Measurements from ENCODE around the gene SIT1. TPM values are rescaled to one million over a fixed set of nuclear protein-coding genes. Genes with fewer than 3 reads are reported as not detected.
A peak's percentile ranks its signal among the peaks of the same experiment; 100 is the strongest.

The SIT1 gene, protein sequence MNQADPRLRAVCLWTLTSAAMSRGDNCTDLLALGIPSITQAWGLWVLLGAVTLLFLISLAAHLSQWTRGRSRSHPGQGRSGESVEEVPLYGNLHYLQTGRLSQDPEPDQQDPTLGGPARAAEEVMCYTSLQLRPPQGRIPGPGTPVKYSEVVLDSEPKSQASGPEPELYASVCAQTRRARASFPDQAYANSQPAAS
- not detected for total RNA-seq

GRCh38 chr9:35650341-35651158 lies at the start of gene SIT1:
Gene SIT1 (minus strand): TSS chr9:35650931. CDS start chr9:35650853, 78 bp downstream.
- intact Hi-C loops (cut with DNase I; ENCODE audit: low total_unique reads), result no loop called here
- 68 to 73% methylated on average over 19 to 22 of the region's 22 CpGs for WGBS, 2 donors
- no peak within 1 kb of the TSS for H3K4me3 ChIP-seq (ENCODE audit: low read depth, poor library complexity, severe bottlenecking)
- TF ChIP-seq CTCF (IDR thresholded peaks at IDR 0.05), result no peak
- TF ChIP-seq POLR2A (IDR thresholded peaks at IDR 0.05), result no peak
- DNase-seq (ENCODE audit: low spot score in 2 of 2), result peak in 1 of 2 donors; percentile 82

GRCh38 chr9:35700031-35700430 lies 49.3 kb upstream of the SIT1 start:
- no peak for DNase-seq (ENCODE audit: low spot score in 2 of 2)
- TF ChIP-seq CTCF (IDR thresholded peaks at IDR 0.05) (no peak), POLR2A (IDR thresholded peaks at IDR 0.05) (no peak)
- no peak overlapping the region for H3K4me3 ChIP-seq (ENCODE audit: low read depth, poor library complexity, severe bottlenecking)
- whole genome bisulfite sequencing, 2 donors, result 87 to 88% methylated on average over 11 of the region's 11 CpGs
- intact Hi-C loops (cut with DNase I; ENCODE audit: low total_unique reads), result no loop called here

DNA sequence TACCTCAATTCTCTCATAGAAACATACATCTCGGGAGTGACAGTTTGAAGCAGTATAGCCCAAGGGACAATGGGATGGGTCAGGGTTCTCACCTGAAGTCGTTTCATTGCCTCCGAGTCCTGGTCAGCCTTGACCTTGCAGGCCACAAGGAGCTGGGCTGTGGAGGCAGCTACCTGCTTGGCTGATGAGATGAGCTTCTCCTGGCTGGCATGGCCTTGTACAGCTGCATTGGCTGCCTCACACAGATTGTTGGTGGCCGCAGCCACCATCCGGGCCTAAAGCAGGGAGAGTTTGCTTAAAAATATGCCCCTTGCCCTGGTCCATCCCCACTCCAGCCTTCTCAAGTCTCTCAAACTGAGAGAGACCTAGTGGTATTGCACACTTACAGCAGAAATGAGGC lies 47.5 kb upstream of the SIT1 start:
- H3K4me3 ChIP-seq (ENCODE audit: low read depth, poor library complexity, severe bottlenecking), result no peak overlapping the region
- intact Hi-C loops (cut with DNase I; ENCODE audit: low total_unique reads), result no loop called here
- DNase-seq (ENCODE audit: low spot score in 2 of 2), result no peak
- TF ChIP-seq CTCF (IDR thresholded peaks at IDR 0.05), result no peak
- no peak for TF ChIP-seq POLR2A (IDR thresholded peaks at IDR 0.05)
- 83 to 85% methylated on average over 5 of the region's 5 CpGs for WGBS, 2 donors

DNA sequence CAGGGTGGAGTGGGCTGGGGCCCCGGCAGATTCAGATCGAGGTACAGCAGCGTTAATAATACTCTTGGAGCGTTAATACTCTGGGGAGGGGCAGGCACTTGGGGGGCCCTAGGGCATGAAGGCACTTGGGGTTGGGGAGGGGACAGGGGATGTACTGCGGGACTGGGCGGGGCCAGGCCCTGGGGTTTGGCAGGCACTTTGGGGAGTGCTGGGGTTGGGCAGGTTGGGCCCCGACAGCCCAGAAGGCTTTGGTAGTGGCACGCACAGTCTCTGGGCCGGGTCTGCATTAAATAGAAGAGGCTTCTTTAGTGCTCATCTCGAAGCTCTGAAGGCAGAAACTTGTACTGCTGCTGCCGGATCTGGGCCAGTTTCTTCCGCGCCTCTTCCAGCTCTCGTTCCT lies 46.8 kb upstream of the SIT1 start:
- intact Hi-C loops (cut with DNase I; ENCODE audit: low total_unique reads), result no loop called here
- 48 to 61% methylated on average over 14 of the region's 14 CpGs for WGBS, 2 donors
- TF ChIP-seq CTCF (IDR thresholded peaks at IDR 0.05), result no peak
- no peak for TF ChIP-seq POLR2A (IDR thresholded peaks at IDR 0.05)
- no peak for DNase-seq (ENCODE audit: low spot score in 2 of 2)
- no peak overlapping the region for H3K4me3 ChIP-seq (ENCODE audit: low read depth, poor library complexity, severe bottlenecking)

- TF ChIP-seq CTCF (IDR thresholded peaks at IDR 0.05) (peak in 1 of 3 donors; percentile 54), POLR2A (IDR thresholded peaks at IDR 0.05) (no peak)
- 39 to 43% methylated on average over 9 of the region's 9 CpGs for WGBS, 2 donors
- intact Hi-C loops (cut with DNase I; ENCODE audit: low total_unique reads), result no loop called here
Observed at GRCh38 chr9:35696520-35697215, 45.9 kb upstream of the SIT1 start.

More at GRCh38 chr9:35696520-35697215, 45.9 kb upstream of the SIT1 start:
- H3K4me3 ChIP-seq (ENCODE audit: low read depth, poor library complexity, severe bottlenecking), result no peak overlapping the region
- no peak for DNase-seq (ENCODE audit: low spot score in 2 of 2)

Data from lower leg skin (tissue), 4 donors.